Stimulated activated naive CD8-positive, alpha-beta T cell treated with anti-CD3 and anti-CD28 coated beads, Interleukin-15, Interleukin-2, amounts not matched to agents 100 ng/mL and 50 ng/mL, for 24 hours (primary cell): ENCODE measurements around the gene YWHAH.

Experiments
- H3K27ac Mint-ChIP-seq: one replicate; pipeline ENCODE4 v1.8.0; 2021; ENCODE audit warnings: mild to moderate bottlenecking, mixed read lengths
- H3K27me3 Mint-ChIP-seq: one replicate; pipeline ENCODE4 v1.8.0; 2021; ENCODE audit warnings: mixed read lengths
- H3K36me3 Mint-ChIP-seq: one replicate; pipeline ENCODE4 v1.8.0; 2021; ENCODE audit warnings: low read depth, mixed read lengths
- H3K4me1 Mint-ChIP-seq: one replicate; pipeline ENCODE4 v1.8.0; 2021; ENCODE audit warnings: low read depth, mixed read lengths
- H3K4me3 Mint-ChIP-seq: one replicate; pipeline ENCODE4 v1.8.0; 2021; ENCODE audit warnings: mild to moderate bottlenecking, mixed read lengths
- H3K9me3 Mint-ChIP-seq: one replicate; pipeline ENCODE4 v1.8.0; 2021; ENCODE audit warnings: mixed read lengths

Gene YWHAH

GRCh38 chr22:31915586-31915985 lies 28.7 kb upstream of the YWHAH start:
- H3K9me3 Mint-ChIP-seq, result no peaks in the 10 kb centered on the region
- no peak overlapping the region for H3K27ac Mint-ChIP-seq
- H3K27me3 Mint-ChIP-seq, result no peaks in the 10 kb centered on the region
- H3K4me3 Mint-ChIP-seq, result no peak overlapping the region
- H3K4me1 Mint-ChIP-seq, result peaks cover 14% of the 10 kb centered on the region
- H3K36me3 Mint-ChIP-seq, result no peaks in the 10 kb centered on the region

- Mint-ChIP-seq H3K9me3 (no peaks in the 10 kb centered on the region), H3K36me3 (no peaks in the 10 kb centered on the region), H3K27ac (no peak overlapping the region), H3K27me3 (no peaks in the 10 kb centered on the region), H3K4me3 (no peak overlapping the region), H3K4me1 (peaks cover 14% of the 10 kb centered on the region)
Observed at GRCh38 chr22:31917227-31917921, 27.0 kb upstream of the YWHAH start.

GRCh38 chr22:31919730-31920129 lies 24.6 kb upstream of the YWHAH start:
- Mint-ChIP-seq H3K36me3 (no peaks in the 10 kb centered on the region), H3K4me3 (no peak overlapping the region), H3K27ac (no peak overlapping the region), H3K9me3 (no peaks in the 10 kb centered on the region), H3K4me1 (peaks cover 18% of the 10 kb centered on the region), H3K27me3 (no peaks in the 10 kb centered on the region)

GRCh38 chr22:31920306-31920705 lies 24.0 kb upstream of the YWHAH start:
- Mint-ChIP-seq H3K27ac (no peak overlapping the region), H3K9me3 (no peaks in the 10 kb centered on the region), H3K27me3 (peaks cover 5% of the 10 kb centered on the region), H3K4me3 (no peak overlapping the region), H3K36me3 (no peaks in the 10 kb centered on the region), H3K4me1 (peaks cover 18% of the 10 kb centered on the region)

- Mint-ChIP-seq H3K27ac (no peak overlapping the region), H3K27me3 (peaks cover 10% of the 10 kb centered on the region), H3K4me3 (no peak overlapping the region), H3K4me1 (peaks cover 18% of the 10 kb centered on the region), H3K9me3 (no peaks in the 10 kb centered on the region), H3K36me3 (no peaks in the 10 kb centered on the region)
Observed at GRCh38 chr22:31921106-31921505, 23.2 kb upstream of the YWHAH start.

GRCh38 chr22:31922534-31922933 lies 21.8 kb upstream of the YWHAH start:
- no peaks in the 10 kb centered on the region for H3K9me3 Mint-ChIP-seq
- no peak overlapping the region for H3K4me3 Mint-ChIP-seq
- H3K27me3 Mint-ChIP-seq, result peaks cover 10% of the 10 kb centered on the region
- no peak overlapping the region for H3K27ac Mint-ChIP-seq
- no peaks in the 10 kb centered on the region for H3K36me3 Mint-ChIP-seq
- H3K4me1 Mint-ChIP-seq, result peaks cover 8% of the 10 kb centered on the region

- H3K4me1 Mint-ChIP-seq, result peaks cover 5% of the 10 kb centered on the region
- peaks cover 10% of the 10 kb centered on the region for H3K27me3 Mint-ChIP-seq
- no peak overlapping the region for H3K27ac Mint-ChIP-seq
- no peaks in the 10 kb centered on the region for H3K9me3 Mint-ChIP-seq
- H3K4me3 Mint-ChIP-seq, result no peak overlapping the region
- H3K36me3 Mint-ChIP-seq, result no peaks in the 10 kb centered on the region
Observed at GRCh38 chr22:31923136-31923535, 21.2 kb upstream of the YWHAH start.

GRCh38 chr22:31923747-31924146 lies 20.6 kb upstream of the YWHAH start:
- Mint-ChIP-seq H3K4me1 (peaks cover 5% of the 10 kb centered on the region), H3K9me3 (no peaks in the 10 kb centered on the region), H3K4me3 (no peak overlapping the region), H3K36me3 (no peaks in the 10 kb centered on the region), H3K27ac (no peak overlapping the region), H3K27me3 (peaks cover 10% of the 10 kb centered on the region)

- Mint-ChIP-seq H3K36me3 (no peaks in the 10 kb centered on the region), H3K27ac (no peak overlapping the region), H3K4me3 (no peak overlapping the region), H3K4me1 (peaks cover 5% of the 10 kb centered on the region), H3K27me3 (peaks cover 14% of the 10 kb centered on the region), H3K9me3 (no peaks in the 10 kb centered on the region)
Observed at GRCh38 chr22:31925056-31925455, 19.3 kb upstream of the YWHAH start.

- no peak overlapping the region for H3K27ac Mint-ChIP-seq
- H3K36me3 Mint-ChIP-seq, result no peaks in the 10 kb centered on the region
- no peaks in the 10 kb centered on the region for H3K9me3 Mint-ChIP-seq
- H3K4me1 Mint-ChIP-seq, result peaks cover 5% of the 10 kb centered on the region
- H3K27me3 Mint-ChIP-seq, result peaks cover 14% of the 10 kb centered on the region
- H3K4me3 Mint-ChIP-seq, result no peak overlapping the region
Observed at GRCh38 chr22:31926024-31926423, 18.3 kb upstream of the YWHAH start.

GRCh38 chr22:31926969-31927368 lies 17.4 kb upstream of the YWHAH start:
- Mint-ChIP-seq H3K27ac (no peak overlapping the region), H3K4me3 (no peak overlapping the region), H3K36me3 (no peaks in the 10 kb centered on the region), H3K9me3 (no peaks in the 10 kb centered on the region), H3K27me3 (peaks cover 14% of the 10 kb centered on the region), H3K4me1 (peaks cover 5% of the 10 kb centered on the region)

GRCh38 chr22:31927562-31927961 lies 16.8 kb upstream of the YWHAH start:
- H3K27me3 Mint-ChIP-seq, result peaks cover 14% of the 10 kb centered on the region
- H3K4me1 Mint-ChIP-seq, result peaks cover 5% of the 10 kb centered on the region
- H3K4me3 Mint-ChIP-seq, result no peak overlapping the region
- no peaks in the 10 kb centered on the region for H3K9me3 Mint-ChIP-seq
- H3K27ac Mint-ChIP-seq, result no peak overlapping the region
- no peaks in the 10 kb centered on the region for H3K36me3 Mint-ChIP-seq

GRCh38 chr22:31929167-31929930 lies 15.0 kb upstream of the YWHAH start:
- H3K36me3 Mint-ChIP-seq, result no peaks in the 10 kb centered on the region
- H3K27me3 Mint-ChIP-seq, result peaks cover 14% of the 10 kb centered on the region
- H3K27ac Mint-ChIP-seq, result no peak overlapping the region
- no peaks in the 10 kb centered on the region for H3K9me3 Mint-ChIP-seq
- H3K4me3 Mint-ChIP-seq, result no peak overlapping the region
- no peaks in the 10 kb centered on the region for H3K4me1 Mint-ChIP-seq

- H3K27me3 Mint-ChIP-seq, result peaks cover 3% of the 10 kb centered on the region
- H3K4me1 Mint-ChIP-seq, result no peaks in the 10 kb centered on the region
- no peak overlapping the region for H3K4me3 Mint-ChIP-seq
- no peaks in the 10 kb centered on the region for H3K9me3 Mint-ChIP-seq
- H3K36me3 Mint-ChIP-seq, result no peaks in the 10 kb centered on the region
- no peak overlapping the region for H3K27ac Mint-ChIP-seq
Observed at GRCh38 chr22:31932863-31933262, 11.5 kb upstream of the YWHAH start.

GRCh38 chr22:31933406-31933805 lies 10.9 kb upstream of the YWHAH start:
- Mint-ChIP-seq H3K36me3 (no peaks in the 10 kb centered on the region), H3K9me3 (no peaks in the 10 kb centered on the region), H3K27ac (no peak overlapping the region), H3K4me1 (no peaks in the 10 kb centered on the region), H3K4me3 (no peak overlapping the region), H3K27me3 (peaks cover 3% of the 10 kb centered on the region)
